HepG2 (cell line): ENCODE data around the gene ARHGAP5. TPM values are rescaled to one million over a fixed set of nuclear protein-coding genes. Genes with fewer than 3 reads are reported as not detected.

Experiments used
- FOXA1 ChIP-seq, 2 experiments: fragments of 450-650 bp in 1 of 2; sonication (generic) in 1 of 2; formaldehyde crosslinking in 1 of 2; IDR thresholded peaks; 2 replicates each; pipeline versions ENCODE4 v1.4.0 to v1.6.1; 2016 to 2020; ENCODE audit warnings: missing genetic modification reagents in 1 of 2
- NBN ChIP-seq: fragments of 450-650 bp; conservative IDR thresholded peaks from 2 replicates; pipeline ENCODE4 v1.6.1; 2017
- PAX8 ChIP-seq: sonication (generic); formaldehyde crosslinking; IDR thresholded peaks from 2 replicates; pipeline ENCODE4 v1.8.0; 2022; ENCODE audit warnings: mild to moderate bottlenecking, missing genetic modification reagents, borderline replicate concordance
- ZBTB3 ChIP-seq: sonication (generic); formaldehyde crosslinking; IDR thresholded peaks from 2 replicates; pipeline ENCODE4 v1.4.0; 2020; ENCODE audit warnings: low read depth, mild to moderate bottlenecking, moderate library complexity, missing genetic modification reagents, borderline replicate concordance
- ZNF143 ChIP-seq: sonication (generic); formaldehyde crosslinking; IDR thresholded peaks from 2 replicates; pipeline ENCODE4 v1.4.0; 2020; ENCODE audit warnings: missing genetic modification reagents
- ZNF256 ChIP-seq: sonication (generic); formaldehyde crosslinking; conservative IDR thresholded peaks from 2 replicates; pipeline ENCODE4 v1.4.0; 2020; ENCODE audit warnings: missing genetic modification reagents
- ZNF276 ChIP-seq: sonication (generic); formaldehyde crosslinking; IDR thresholded peaks from 2 replicates; pipeline ENCODE4 v1.4.0; 2020; ENCODE audit warnings: mild to moderate bottlenecking, low read depth, missing genetic modification reagents
- ZNF280D ChIP-seq: sonication (generic); formaldehyde crosslinking; IDR thresholded peaks from 2 replicates; pipeline ENCODE4 v1.5.1; 2020; ENCODE audit warnings: mild to moderate bottlenecking, missing genetic modification reagents
- ZNF383 ChIP-seq: sonication (generic); formaldehyde crosslinking; IDR thresholded peaks from 2 replicates; pipeline ENCODE4 v1.4.0; 2020; ENCODE audit warnings: missing genetic modification reagents, mild to moderate bottlenecking, borderline replicate concordance
- ZNF451 ChIP-seq: sonication (generic); formaldehyde crosslinking; IDR thresholded peaks from 2 replicates; pipeline ENCODE4 v1.5.0; 2020; ENCODE audit warnings: mild to moderate bottlenecking, missing genetic modification reagents
- ZNF761 ChIP-seq: sonication (generic); formaldehyde crosslinking; conservative IDR thresholded peaks from 2 replicates; pipeline ENCODE4 v1.4.0; 2020; ENCODE audit warnings: mild to moderate bottlenecking, missing genetic modification reagents
- polyA plus RNA-seq, 8 experiments: library from polyadenylated mRNA; depleted of rRNA in 3 of 8; stranded (reverse) in 7 of 8; unstranded in 1 of 8; fragments of >200 nt; fragmentation: Illumina TruSeq in 4 of 8; extraction: Trizol in 4 of 8; gene quantifications; 2 replicates each; pipeline versions ENCODE4 v1.2.1 to v1.2.3, GENCODE V29; 2011 to 2016; ENCODE audit warnings: low read depth in 4 of 8, missing spikeins in 1 of 8, mixed read lengths in 1 of 8; ENCODE audit not compliant: insufficient read depth in 1 of 8
- total RNA-seq, 5 experiments: library from RNA; depleted of rRNA; stranded (reverse); fragments of >200 nt; fragmentation: Illumina TruSeq; extraction: Trizol; gene quantifications; 2 replicates each; pipeline ENCODE4 v1.2.3, GENCODE V29; 2016; ENCODE audit warnings: low read depth in 1 of 5
- TF ChIP-seq, protein P1 (sequence below): IDR thresholded peaks from 2 replicates; pipeline ENCODE4 v1.6.1; 2016; ENCODE audit warnings: low read depth, missing genetic modification reagents, missing compliant biosample characterization
- TF ChIP-seq, protein P2 (sequence below): sonication (generic); formaldehyde crosslinking; IDR thresholded peaks from 2 replicates; pipeline ENCODE4 v1.4.0; 2020; ENCODE audit warnings: missing genetic modification reagents

The ARHGAP5 gene
- total and polyA plus RNA-seq, 2 of the 13 experiments (the other 11 are each of a cell fraction or from before 2014, with no cell fraction given): 33.7 to 144 TPM

DNA sequence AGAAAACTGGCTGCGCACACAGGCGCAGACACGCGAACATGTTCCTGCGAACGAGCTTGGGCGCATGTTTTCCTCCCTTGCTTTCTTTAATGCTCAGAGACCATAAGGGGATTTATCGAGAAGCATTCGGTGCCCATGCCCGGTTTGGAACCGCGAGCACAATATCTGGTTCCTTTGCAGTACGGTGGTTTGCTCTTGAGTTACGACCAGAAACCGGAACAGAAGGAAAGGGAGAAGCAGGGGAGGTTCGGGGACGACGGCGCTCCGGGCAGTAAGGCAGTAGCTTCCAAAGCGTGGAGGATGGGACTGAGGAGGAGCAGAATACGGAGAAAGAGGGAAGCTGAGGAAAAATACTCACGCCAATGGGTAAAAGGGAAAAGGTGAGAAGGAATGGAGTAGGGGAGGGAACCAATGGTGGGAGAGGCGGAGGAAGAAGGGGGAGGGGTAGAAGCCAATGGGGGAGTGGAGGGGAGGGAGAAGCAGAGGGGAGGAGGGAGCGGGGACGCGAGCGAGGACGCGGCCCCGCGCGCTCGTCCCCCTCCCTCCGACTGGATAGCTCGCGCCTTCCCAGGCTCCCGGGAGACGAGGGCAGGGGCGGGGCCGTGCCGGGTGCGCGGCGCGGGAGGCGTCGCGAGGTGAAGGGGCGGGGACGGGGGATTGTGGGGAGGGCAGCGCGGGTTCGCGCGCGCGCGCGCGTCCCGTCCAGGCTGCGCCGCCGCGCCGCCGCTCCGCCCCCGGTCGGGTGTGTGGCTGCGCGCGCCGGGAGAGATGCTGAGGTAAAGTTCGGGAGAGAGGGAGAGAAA is 625 bp upstream of the ARHGAP5 start (continued):
- TF ChIP-seq, protein P1, sequence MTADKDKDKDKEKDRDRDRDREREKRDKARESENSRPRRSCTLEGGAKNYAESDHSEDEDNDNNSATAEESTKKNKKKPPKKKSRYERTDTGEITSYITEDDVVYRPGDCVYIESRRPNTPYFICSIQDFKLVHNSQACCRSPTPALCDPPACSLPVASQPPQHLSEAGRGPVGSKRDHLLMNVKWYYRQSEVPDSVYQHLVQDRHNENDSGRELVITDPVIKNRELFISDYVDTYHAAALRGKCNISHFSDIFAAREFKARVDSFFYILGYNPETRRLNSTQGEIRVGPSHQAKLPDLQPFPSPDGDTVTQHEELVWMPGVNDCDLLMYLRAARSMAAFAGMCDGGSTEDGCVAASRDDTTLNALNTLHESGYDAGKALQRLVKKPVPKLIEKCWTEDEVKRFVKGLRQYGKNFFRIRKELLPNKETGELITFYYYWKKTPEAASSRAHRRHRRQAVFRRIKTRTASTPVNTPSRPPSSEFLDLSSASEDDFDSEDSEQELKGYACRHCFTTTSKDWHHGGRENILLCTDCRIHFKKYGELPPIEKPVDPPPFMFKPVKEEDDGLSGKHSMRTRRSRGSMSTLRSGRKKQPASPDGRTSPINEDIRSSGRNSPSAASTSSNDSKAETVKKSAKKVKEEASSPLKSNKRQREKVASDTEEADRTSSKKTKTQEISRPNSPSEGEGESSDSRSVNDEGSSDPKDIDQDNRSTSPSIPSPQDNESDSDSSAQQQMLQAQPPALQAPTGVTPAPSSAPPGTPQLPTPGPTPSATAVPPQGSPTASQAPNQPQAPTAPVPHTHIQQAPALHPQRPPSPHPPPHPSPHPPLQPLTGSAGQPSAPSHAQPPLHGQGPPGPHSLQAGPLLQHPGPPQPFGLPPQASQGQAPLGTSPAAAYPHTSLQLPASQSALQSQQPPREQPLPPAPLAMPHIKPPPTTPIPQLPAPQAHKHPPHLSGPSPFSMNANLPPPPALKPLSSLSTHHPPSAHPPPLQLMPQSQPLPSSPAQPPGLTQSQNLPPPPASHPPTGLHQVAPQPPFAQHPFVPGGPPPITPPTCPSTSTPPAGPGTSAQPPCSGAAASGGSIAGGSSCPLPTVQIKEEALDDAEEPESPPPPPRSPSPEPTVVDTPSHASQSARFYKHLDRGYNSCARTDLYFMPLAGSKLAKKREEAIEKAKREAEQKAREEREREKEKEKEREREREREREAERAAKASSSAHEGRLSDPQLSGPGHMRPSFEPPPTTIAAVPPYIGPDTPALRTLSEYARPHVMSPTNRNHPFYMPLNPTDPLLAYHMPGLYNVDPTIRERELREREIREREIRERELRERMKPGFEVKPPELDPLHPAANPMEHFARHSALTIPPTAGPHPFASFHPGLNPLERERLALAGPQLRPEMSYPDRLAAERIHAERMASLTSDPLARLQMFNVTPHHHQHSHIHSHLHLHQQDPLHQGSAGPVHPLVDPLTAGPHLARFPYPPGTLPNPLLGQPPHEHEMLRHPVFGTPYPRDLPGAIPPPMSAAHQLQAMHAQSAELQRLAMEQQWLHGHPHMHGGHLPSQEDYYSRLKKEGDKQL: no peak
- TF ChIP-seq PAX8 (peak; percentile 74; the same call in 1 of the 2 replicates), ZNF761 (peak; percentile 96), ZNF383 (CRISPR knock-in tag) (peak; percentile 67; the same call in 1 of the 2 replicates), ZNF143 (CRISPR knock-in tag) (0 out of 2 replicates have a peak, but pooled peaks have one; percentile 1), ZNF451 (no peak), ZBTB3 (CRISPR knock-in tag) (0 out of 2 replicates have a peak, but pooled peaks have one; percentile 43), FOXA1 (IDR thresholded peaks at IDR 0.05) (peak; percentile 55), FOXA1 (CRISPR knock-in tag; IDR thresholded peaks at IDR 0.05) (peak; percentile 23; the same call in 1 of the 2 replicates), ZNF276 (CRISPR knock-in tag) (no peak), NBN (no peak), ZNF280D (CRISPR knock-in tag) (peak; percentile 87; the same call in 1 of the 2 replicates), ZNF256 (no peak; the same call in none of the 2 replicates)
- TF ChIP-seq, protein P2, sequence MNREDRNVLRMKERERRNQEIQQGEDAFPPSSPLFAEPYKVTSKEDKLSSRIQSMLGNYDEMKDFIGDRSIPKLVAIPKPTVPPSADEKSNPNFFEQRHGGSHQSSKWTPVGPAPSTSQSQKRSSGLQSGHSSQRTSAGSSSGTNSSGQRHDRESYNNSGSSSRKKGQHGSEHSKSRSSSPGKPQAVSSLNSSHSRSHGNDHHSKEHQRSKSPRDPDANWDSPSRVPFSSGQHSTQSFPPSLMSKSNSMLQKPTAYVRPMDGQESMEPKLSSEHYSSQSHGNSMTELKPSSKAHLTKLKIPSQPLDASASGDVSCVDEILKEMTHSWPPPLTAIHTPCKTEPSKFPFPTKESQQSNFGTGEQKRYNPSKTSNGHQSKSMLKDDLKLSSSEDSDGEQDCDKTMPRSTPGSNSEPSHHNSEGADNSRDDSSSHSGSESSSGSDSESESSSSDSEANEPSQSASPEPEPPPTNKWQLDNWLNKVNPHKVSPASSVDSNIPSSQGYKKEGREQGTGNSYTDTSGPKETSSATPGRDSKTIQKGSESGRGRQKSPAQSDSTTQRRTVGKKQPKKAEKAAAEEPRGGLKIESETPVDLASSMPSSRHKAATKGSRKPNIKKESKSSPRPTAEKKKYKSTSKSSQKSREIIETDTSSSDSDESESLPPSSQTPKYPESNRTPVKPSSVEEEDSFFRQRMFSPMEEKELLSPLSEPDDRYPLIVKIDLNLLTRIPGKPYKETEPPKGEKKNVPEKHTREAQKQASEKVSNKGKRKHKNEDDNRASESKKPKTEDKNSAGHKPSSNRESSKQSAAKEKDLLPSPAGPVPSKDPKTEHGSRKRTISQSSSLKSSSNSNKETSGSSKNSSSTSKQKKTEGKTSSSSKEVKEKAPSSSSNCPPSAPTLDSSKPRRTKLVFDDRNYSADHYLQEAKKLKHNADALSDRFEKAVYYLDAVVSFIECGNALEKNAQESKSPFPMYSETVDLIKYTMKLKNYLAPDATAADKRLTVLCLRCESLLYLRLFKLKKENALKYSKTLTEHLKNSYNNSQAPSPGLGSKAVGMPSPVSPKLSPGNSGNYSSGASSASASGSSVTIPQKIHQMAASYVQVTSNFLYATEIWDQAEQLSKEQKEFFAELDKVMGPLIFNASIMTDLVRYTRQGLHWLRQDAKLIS (CRISPR knock-in tag): peak; percentile 75; the same call in 1 of the 2 replicates
